ENCODE measurements around the gene DPP6.

DPP6 gene

GRCh38 chr7:154741131-154741530, 688.9 kb downstream of the DPP6 start:
- in situ Hi-C loops (cut with MboI; ENCODE audit: low pct_unique_long_range_greater_than_20kb, low sequenced_read_pairs, unreplicated experiment) = no loop called here
- no peak for TF ChIP-seq CTCF (IDR thresholded peaks at IDR 0.05; ENCODE audit: extremely low read depth, insufficient read depth, missing control alignments)
- no peak for DNase-seq (ENCODE audit: low spot score)

- no peak for DNase-seq (ENCODE audit: low spot score)
- in situ Hi-C loops (cut with MboI; ENCODE audit: low pct_unique_long_range_greater_than_20kb, low sequenced_read_pairs, unreplicated experiment) = no loop called here
- no peak for TF ChIP-seq CTCF (IDR thresholded peaks at IDR 0.05; ENCODE audit: extremely low read depth, insufficient read depth, missing control alignments)
Measured at GRCh38 chr7:154743206-154743605, 691.0 kb downstream of the DPP6 start.

- TF ChIP-seq CTCF (IDR thresholded peaks at IDR 0.05; ENCODE audit: extremely low read depth, insufficient read depth, missing control alignments) = peak; percentile 75
- peak; percentile 60 for DNase-seq (ENCODE audit: low spot score)
- in situ Hi-C loops (cut with MboI; ENCODE audit: low pct_unique_long_range_greater_than_20kb, low sequenced_read_pairs, unreplicated experiment) = no loop called here
Measured at GRCh38 chr7:154744256-154744860, 692.2 kb downstream of the DPP6 start.

GRCh38 chr7:154744861-154745258, 692.7 kb downstream of the DPP6 start:
- in situ Hi-C loops (cut with MboI; ENCODE audit: low pct_unique_long_range_greater_than_20kb, low sequenced_read_pairs, unreplicated experiment) = no loop called here
- no peak for TF ChIP-seq CTCF (IDR thresholded peaks at IDR 0.05; ENCODE audit: extremely low read depth, insufficient read depth, missing control alignments)
- DNase-seq (ENCODE audit: low spot score) = no peak

- in situ Hi-C loops (cut with MboI; ENCODE audit: low pct_unique_long_range_greater_than_20kb, low sequenced_read_pairs, unreplicated experiment) = no loop called here
- DNase-seq (ENCODE audit: low spot score) = no peak
Measured at GRCh38 chr7:154746571-154747360, 694.6 kb downstream of the DPP6 start.

More at GRCh38 chr7:154746571-154747360, 694.6 kb downstream of the DPP6 start:
- TF ChIP-seq CTCF (IDR thresholded peaks at IDR 0.05; ENCODE audit: extremely low read depth, insufficient read depth, missing control alignments) = no peak

All from GM13977 (cell line).